Measurements from ENCODE around the gene VSTM4. TPM values are rescaled to one million over a fixed set of nuclear protein-coding genes. Genes with fewer than 3 reads are reported as not detected.

VSTM4 gene
- total RNA-seq, 1 experiment from 2014 or later = 0.72 TPM

DNA sequence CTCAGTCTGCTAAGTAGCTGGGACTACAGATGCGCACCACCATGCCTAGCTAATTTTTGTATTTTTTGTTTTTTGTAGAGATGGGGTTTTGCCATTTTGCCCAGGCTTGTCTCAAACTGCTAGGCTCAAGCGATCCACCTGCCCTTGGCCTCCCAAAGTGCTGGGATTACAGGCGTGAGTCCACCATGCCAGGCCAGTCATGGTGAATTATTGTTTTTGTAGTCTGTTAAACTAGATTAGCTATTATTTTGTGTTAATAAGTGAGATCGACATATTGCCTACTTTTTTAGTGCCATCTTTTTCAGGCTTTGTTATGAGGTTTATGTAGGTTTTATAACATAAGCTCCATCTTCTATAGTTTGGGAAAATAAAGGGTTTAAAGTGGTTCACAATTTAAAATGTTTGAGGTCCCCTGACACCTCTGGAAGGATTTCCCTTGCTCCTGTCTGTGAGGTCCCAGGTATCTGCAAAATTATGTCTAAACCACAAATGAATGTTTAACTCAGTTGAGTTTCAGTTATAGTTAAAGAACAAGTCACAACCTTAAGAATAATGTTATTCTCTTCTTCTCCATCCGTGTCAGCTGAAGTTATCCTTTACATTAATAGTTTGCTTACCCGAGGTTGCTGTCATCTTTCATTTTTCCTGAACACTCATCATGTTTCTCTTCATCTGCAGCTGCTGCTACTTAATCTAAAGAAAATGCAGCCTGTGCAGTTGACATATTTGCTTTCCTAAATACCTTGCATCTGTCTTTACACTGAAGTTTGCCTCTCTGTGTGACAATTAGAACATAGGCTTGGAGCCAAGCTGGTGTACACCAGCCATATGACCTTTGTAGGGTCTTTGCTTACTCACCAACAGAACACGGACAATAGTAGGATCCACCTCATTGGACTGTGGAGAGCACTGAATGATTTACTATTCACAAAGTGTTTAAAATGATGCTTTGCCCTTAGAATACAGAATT, 8.9 kb upstream of the VSTM4 start:
- Mint-ChIP-seq H3K27ac (no peak overlapping the region), H3K27me3 (ENCODE audit: low read depth) (peaks cover 6% of the 10 kb centered on the region; the same call in 1 of the 2 replicates), H3K4me3 (no peak overlapping the region), H3K36me3 (no peaks in the 10 kb centered on the region), H3K4me1 (0 out of 2 replicates have a peak, but pooled peaks cover 2% of the 10 kb centered on the region), H3K9me3 (peaks cover 31% of the 10 kb centered on the region)
- ATAC-seq (no peak), DNase-seq (ENCODE audit: low spot score) (no peak)
- ChIA-PET CTCF (no interaction called here), POLR2A (no interaction called here)
- TF ChIP-seq, protein P1, sequence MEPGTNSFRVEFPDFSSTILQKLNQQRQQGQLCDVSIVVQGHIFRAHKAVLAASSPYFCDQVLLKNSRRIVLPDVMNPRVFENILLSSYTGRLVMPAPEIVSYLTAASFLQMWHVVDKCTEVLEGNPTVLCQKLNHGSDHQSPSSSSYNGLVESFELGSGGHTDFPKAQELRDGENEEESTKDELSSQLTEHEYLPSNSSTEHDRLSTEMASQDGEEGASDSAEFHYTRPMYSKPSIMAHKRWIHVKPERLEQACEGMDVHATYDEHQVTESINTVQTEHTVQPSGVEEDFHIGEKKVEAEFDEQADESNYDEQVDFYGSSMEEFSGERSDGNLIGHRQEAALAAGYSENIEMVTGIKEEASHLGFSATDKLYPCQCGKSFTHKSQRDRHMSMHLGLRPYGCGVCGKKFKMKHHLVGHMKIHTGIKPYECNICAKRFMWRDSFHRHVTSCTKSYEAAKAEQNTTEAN (CRISPR knock-in tag; IDR thresholded peaks at IDR 0.05) = no peak
- TF ChIP-seq, protein P2, sequence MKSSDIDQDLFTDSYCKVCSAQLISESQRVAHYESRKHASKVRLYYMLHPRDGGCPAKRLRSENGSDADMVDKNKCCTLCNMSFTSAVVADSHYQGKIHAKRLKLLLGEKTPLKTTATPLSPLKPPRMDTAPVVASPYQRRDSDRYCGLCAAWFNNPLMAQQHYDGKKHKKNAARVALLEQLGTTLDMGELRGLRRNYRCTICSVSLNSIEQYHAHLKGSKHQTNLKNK (CRISPR knock-in tag; IDR thresholded peaks at IDR 0.05) = no peak
- TF ChIP-seq ETV6 (CRISPR knock-in tag; IDR thresholded peaks at IDR 0.05) = no peak
- TF ChIP-seq, protein P3, sequence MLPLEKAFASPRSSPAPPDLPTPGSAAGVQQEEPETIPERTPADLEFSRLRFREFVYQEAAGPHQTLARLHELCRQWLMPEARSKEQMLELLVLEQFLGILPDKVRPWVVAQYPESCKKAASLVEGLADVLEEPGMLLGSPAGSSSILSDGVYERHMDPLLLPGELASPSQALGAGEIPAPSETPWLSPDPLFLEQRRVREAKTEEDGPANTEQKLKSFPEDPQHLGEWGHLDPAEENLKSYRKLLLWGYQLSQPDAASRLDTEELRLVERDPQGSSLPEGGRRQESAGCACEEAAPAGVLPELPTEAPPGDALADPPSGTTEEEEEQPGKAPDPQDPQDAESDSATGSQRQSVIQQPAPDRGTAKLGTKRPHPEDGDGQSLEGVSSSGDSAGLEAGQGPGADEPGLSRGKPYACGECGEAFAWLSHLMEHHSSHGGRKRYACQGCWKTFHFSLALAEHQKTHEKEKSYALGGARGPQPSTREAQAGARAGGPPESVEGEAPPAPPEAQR (CRISPR knock-in tag; IDR thresholded peaks at IDR 0.05) = no peak
- TF ChIP-seq ZNF219 (CRISPR knock-in tag; IDR thresholded peaks at IDR 0.05; ENCODE audit: borderline replicate concordance) = no peak
- TF ChIP-seq, protein P4, sequence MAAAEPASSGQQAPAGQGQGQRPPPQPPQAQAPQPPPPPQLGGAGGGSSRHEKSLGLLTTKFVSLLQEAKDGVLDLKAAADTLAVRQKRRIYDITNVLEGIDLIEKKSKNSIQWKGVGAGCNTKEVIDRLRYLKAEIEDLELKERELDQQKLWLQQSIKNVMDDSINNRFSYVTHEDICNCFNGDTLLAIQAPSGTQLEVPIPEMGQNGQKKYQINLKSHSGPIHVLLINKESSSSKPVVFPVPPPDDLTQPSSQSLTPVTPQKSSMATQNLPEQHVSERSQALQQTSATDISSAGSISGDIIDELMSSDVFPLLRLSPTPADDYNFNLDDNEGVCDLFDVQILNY (CRISPR knock-in tag; IDR thresholded peaks at IDR 0.05) = no peak

DNA sequence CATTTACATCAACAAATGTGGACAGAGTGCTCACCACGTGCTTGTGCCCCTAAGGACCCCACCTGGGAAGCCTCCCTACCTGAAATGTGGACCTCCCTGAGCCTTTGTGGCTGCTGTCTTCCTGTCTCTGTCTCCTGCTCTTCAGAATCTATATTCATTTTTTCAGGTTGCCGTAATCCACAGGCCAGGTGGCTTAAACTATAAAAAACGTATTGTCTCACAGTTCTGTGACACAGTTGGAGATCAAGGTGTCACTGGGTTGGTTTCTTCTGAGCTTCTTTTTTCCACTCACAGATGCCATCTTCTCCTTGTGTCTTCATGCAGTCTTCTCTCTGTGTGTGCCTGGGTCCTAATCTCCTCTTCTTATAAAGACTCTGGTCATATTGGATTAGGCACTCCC, 5.6 kb upstream of the VSTM4 start:
- DNase-seq (ENCODE audit: low spot score) (no peak), ATAC-seq (no peak)
- 0 out of 2 replicates have a peak, but pooled peaks cover 2% of the 10 kb centered on the region for H3K4me1 Mint-ChIP-seq
- CTCF ChIA-PET = interaction anchor here (1.4 to 1.5 kb wide), 3 partner anchors 11 to 43 kb away, joined by 3 to 7 read pairs (median 4); no protein-coding TSS in a partner anchor
- no peak overlapping the region for H3K4me3 Mint-ChIP-seq
- TF ChIP-seq TEAD1 (CRISPR knock-in tag; IDR thresholded peaks at IDR 0.05) = no peak
- no peak for TF ChIP-seq FOXK1 (CRISPR knock-in tag; IDR thresholded peaks at IDR 0.05)
- no peak for TF ChIP-seq GTF2I (CRISPR knock-in tag; conservative IDR thresholded peaks at IDR 0.05)
- TF ChIP-seq, protein P3 (CRISPR knock-in tag; IDR thresholded peaks at IDR 0.05) = no peak
- TF ChIP-seq HMGA2 (CRISPR knock-in tag; IDR thresholded peaks at IDR 0.05) = no peak
- TF ChIP-seq, protein P2 (CRISPR knock-in tag; IDR thresholded peaks at IDR 0.05) = no peak
- POLR2A ChIA-PET = no interaction called here
- H3K27ac Mint-ChIP-seq = no peak overlapping the region
- H3K9me3 Mint-ChIP-seq = peaks cover 29% of the 10 kb centered on the region
- peaks cover 5% of the 10 kb centered on the region; the same call in 1 of the 2 replicates for H3K27me3 Mint-ChIP-seq (ENCODE audit: low read depth)
- no peaks in the 10 kb centered on the region for H3K36me3 Mint-ChIP-seq

DNA sequence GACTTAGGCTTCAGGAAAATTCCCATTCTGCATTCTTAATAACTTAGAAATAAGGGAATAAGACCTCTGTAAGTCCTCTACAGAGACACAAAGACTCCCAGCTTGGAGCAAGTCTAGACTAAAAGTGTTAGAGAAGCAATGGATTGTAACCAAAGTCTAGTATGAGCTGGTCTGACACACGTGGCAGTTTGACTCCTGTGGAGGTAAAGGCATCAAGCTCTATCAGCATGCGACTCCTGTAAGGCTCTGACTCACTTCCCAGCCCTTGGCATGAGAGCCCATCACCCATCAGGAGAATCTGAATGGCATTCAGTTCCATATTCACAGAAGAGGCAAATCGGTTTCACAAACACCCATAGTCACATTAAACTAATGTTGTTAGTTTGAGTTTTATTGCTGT, 4.4 kb upstream of the VSTM4 start:
- CTCF ChIA-PET = interaction anchor here (1.4 to 1.5 kb wide), 3 partner anchors 12 to 45 kb away, joined by 3 to 7 read pairs (median 4); no protein-coding TSS in a partner anchor
- Mint-ChIP-seq H3K9me3 (peaks cover 24% of the 10 kb centered on the region), H3K27me3 (ENCODE audit: low read depth) (peaks cover 8% of the 10 kb centered on the region), H3K4me3 (no peak overlapping the region), H3K36me3 (no peaks in the 10 kb centered on the region), H3K27ac (no peak overlapping the region), H3K4me1 (0 out of 2 replicates have a peak, but pooled peaks cover 2% of the 10 kb centered on the region)
- POLR2A ChIA-PET = no interaction called here
- DNase-seq (ENCODE audit: low spot score) (no peak), ATAC-seq (no peak)
- TF ChIP-seq ZNF416 (CRISPR knock-in tag; IDR thresholded peaks at IDR 0.05) = no peak
- TF ChIP-seq, protein P5, sequence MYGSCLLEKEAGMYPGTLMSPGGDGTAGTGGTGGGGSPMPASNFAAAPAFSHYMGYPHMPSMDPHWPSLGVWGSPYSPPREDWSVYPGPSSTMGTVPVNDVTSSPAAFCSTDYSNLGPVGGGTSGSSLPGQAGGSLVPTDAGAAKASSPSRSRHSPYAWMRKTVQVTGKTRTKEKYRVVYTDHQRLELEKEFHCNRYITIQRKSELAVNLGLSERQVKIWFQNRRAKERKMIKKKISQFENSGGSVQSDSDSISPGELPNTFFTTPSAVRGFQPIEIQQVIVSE (CRISPR knock-in tag; IDR thresholded peaks at IDR 0.05; ENCODE audit: borderline replicate concordance) = no peak
- TF ChIP-seq MXD4 (CRISPR knock-in tag; IDR thresholded peaks at IDR 0.05; ENCODE audit: borderline replicate concordance) = no peak
- TF ChIP-seq, protein P6, sequence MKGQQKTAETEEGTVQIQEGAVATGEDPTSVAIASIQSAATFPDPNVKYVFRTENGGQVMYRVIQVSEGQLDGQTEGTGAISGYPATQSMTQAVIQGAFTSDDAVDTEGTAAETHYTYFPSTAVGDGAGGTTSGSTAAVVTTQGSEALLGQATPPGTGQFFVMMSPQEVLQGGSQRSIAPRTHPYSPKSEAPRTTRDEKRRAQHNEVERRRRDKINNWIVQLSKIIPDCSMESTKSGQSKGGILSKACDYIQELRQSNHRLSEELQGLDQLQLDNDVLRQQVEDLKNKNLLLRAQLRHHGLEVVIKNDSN (CRISPR knock-in tag; IDR thresholded peaks at IDR 0.05) = no peak
- no peak for TF ChIP-seq PRRX2 (CRISPR knock-in tag; IDR thresholded peaks at IDR 0.05)
- TF ChIP-seq NR3C1 (CRISPR knock-in tag; conservative IDR thresholded peaks at IDR 0.05; ENCODE audit: low read depth) = no peak
- TF ChIP-seq MYBL2 (CRISPR knock-in tag; IDR thresholded peaks at IDR 0.05) = no peak
- TF ChIP-seq HMGA2 (CRISPR knock-in tag; IDR thresholded peaks at IDR 0.05) = no peak

All from WTC11 (cell line).